HG02885 (cell line): Measurements from ENCODE around the gene DNAJB11.
"Not testable (repeated sequence)": the region's sequence is repeated elsewhere in the genome, so short reads cannot be mapped to it uniquely, and the experiment has no call there.

ENCODE experiments used
- ATAC-seq: cut with Tn5 transposase; IDR thresholded peaks from one replicate; pipeline ENCODE4 v1.9.1; 2021; ENCODE audit warnings: mild to moderate bottlenecking; ENCODE audit not compliant: unreplicated experiment, poor library complexity

The DNAJB11 gene

DNA sequence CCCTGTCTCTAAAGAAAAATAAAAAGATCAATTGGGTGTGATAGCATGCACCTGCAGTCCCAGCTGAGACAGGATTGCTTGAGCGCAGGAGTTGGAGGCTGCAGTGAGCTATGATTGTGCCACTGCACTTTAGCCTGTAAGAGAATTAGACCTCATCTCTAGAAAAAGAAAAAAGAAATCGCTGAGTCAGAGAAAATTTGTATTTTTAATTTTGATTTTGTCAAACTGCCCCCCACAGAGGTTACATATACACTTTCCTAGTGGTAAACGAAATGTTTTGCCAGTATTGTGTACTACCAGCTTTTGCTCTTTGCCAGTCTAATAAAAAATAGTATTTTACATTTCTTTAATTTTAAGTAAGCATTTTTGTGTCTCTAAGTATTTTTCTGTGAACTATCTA is 21.0 kb upstream of the DNAJB11 start:
- no peak for ATAC-seq

DNA sequence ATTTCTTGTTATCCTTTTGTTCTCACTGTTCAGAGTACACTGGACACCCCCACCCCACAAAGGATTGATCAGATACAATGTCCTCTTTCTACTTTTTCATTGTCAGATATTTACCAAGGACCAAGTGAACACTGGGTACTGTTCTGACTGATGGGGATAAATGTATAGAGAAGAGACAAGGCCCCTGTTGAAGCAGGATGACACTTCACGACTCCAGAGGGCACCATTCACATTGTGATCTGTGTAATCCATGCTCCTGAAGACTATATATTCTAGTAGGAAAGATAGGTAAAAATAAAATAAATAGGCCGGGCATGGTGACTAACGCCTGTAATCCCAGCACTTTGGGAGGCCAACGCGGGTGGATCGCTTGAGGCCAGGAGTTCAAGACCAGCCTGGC is 19.1 kb upstream of the DNAJB11 start:
- no peak for ATAC-seq

DNA sequence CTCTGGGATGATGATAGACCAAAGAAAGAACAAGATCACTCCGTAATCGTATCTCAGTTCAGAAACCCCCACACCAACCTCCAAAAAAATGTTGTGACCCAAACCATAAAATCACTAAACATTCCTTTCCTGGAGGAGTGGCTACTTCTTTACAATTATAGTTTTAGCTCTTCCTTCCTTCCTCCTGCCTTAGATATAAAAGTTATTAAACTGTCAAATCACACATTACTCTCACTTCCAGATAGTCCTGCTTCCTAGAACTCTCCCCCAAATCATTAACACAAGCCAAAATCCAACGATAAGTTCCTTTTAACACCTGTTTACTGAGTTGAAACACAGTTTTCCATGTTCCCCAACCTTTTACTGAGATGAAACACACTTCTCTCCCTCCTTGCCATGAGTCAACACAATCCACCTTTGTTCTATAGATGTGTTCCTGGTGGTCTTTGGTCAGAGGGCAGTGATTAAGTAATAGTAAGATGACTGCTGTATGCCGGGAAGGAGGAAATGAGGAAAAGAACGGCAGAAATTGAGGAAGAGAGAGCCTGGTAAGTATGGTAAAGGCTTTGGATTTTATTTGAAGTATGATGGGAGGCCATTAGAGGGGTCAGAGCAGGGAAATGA is 18.0 kb upstream of the DNAJB11 start:
- no peak for ATAC-seq

DNA sequence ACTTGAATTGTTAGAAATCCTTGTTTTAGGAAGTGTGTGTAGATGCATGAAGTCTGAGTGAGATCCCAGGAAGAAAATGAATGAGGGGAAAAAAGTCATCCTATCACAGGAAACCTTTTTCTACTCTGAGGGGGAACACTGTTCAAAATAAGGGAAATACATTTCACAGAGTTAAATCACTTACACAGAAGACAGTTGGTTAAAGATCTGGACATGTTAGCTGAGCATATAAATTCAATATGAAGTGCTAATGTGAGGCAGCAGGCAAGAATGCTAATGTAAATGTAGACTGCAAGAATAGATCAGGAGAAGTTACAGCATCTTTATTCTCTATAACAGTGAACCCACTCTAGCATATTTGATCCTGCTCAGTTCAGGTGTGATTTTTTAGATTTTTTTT is 5.9 kb upstream of the DNAJB11 start:
- ATAC-seq: no peak

DNA sequence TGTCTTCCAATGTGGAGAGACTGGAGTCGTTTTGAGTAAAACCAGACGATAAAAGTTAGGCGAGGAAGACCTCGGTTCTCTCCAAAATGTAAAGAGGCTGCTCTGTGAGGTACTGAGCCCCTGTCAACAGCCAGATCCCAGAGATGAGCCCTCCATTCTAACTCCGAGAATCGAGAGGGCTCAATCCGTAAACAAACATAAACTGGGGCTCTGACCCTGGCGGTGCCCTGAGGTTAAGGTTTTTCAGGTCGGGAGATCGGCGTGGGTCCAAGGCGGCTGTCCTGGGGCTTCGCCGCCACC is 3.8 kb upstream of the DNAJB11 start:
- no peak for ATAC-seq

DNA sequence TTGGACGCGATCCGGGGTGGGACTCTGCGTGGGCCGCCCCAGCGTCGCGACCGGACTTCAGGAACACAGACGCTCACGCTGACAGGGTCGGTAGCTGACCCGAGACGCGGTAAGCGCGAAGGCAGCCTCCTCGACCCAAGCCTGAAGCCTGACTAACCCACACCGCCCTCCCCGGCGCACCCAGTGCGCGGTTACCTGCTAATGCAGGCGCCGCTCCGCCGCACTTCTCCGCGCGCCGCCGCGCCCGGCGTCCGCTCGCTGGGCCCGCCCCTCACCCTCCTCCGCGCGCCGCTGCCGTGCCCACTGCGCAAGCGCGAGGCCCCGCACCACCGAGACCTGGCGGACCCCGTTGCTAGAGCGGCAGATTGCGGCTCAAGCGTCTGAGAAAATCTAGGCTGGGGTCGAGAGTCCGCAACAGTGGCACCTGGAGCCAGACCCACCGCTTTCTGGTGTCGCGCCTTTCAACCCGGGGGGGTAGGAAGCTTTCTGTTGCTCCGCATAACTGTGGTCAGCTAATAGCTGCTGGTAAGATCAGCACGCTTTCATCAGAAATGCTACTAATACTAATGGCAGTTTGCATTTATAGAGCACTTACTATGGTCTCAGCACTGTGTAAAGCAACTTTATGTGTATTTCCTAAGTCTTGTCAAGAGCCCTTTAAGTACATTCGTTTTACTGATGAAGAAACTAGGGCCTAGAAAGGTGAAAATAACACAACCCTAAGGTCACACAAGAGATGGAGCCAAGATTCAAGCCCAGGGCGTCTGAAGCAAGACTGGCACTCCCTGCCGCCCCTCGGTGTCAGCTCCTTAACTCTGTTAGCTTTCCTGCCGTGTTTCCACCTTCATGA is 3.2 kb upstream of the DNAJB11 start, which contains the start of gene TBCCD1:
Gene TBCCD1, minus strand, starts transcription at position 268 of the 850 bp plus-strand sequence. CDS start 3,010 bp downstream, outside the sequence.
- peak; percentile 51 for ATAC-seq

DNA sequence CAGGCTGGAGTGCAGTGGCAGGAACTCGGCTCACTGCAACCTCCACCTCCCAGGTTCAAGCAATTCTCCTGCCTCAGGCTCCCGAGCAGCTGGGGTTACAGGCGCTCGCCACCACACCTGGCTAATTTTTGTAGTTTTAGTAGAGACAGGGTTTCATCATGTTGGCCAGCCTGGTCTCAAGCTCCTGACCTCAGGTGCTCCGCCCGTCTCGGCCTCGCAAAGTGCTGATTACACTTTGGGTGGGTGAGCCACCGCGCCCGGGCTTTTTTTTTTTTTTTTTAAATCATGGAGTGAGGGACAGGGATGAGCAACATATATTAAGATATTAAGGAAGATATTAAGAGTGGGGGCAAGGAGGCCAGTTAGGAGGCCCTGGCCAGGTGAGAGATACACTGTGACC is 1.2 kb upstream of the DNAJB11 start:
- ATAC-seq: not testable (repeated sequence)

DNA sequence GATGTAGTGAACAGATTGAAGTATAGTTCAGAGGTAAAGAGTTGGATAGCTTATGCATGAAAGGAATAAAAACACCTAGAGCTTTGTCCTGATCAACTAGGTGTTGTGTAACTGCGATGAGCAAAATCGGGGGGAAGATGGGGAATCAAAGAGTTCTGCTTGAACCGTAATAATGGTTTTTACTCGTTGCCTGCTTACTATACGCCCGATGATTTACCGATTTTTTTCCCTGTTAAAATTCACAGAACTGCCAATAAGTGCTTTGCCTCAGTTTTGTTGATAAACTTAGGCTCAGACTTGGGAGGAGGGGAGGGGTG is 783 bp upstream of the DNAJB11 start:
- no peak for ATAC-seq

DNA sequence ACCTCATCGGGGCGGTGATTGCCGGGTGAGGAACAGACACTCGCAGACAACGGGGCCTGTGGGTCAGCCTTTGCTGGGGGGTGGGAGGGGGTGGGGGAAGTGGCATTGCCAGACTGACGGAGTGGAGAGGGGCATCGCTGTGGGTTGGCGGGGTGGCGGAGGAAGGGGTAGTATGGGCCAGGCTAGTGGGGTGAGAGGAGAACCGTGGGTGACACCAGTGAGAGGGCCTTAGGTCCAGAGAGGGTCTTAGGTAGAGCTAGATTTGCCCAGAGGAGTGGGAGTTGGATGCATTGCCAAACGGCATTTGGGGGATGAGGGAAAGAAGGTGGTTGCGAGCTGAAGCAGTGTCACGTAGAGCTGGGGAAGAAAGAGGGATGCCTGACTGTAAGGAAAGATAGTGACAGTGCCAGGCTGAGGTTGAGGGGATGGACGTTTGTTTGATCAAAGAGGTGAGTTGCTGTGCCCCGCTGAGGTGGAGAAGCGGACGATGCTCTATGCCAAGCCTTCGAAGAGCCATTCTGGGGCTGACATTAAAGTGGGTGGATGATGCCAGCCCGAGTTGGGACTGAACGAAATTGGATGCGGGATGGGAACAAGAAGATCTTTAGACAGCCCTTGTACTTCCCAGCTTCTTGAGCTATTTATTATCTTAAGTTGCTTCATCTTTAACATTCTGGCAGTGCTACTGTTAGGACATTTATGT is 572 bp downstream of the DNAJB11 start:
- no peak for ATAC-seq

DNA sequence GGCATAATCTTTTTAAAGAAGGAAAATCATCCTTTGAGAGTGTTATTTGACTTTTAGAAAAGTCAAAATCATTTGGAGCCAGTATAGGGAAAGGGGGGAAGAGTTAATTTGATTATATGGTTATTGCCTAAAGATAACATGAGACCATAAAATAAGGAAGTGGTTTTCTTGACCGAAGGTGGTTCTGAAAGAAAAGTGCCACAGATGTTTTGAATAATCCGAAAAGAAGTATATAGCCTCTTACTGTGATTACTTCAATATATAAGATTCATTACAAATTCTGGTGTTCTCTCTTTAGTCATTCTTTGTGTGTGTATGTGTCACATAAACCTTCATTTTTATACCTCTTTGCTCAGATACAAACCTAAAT is 1.1 kb downstream of the DNAJB11 start:
- no peak for ATAC-seq

DNA sequence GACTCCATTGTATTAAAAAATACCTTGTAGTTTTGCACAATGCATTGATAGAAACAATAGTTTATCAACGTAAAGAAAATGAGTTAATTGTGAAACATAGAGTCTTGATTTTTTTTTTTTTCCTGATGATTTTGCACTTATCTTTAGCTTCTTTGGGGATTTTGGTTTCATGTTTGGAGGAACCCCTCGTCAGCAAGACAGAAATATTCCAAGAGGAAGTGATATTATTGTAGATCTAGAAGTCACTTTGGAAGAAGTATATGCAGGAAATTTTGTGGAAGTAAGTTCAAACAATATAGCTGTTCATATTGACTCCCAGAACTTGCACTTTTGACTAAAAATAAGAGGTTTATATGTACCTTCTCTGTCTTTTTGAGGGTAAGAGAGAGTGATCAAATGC is 7.0 kb downstream of the DNAJB11 start:
- ATAC-seq: no peak

DNA sequence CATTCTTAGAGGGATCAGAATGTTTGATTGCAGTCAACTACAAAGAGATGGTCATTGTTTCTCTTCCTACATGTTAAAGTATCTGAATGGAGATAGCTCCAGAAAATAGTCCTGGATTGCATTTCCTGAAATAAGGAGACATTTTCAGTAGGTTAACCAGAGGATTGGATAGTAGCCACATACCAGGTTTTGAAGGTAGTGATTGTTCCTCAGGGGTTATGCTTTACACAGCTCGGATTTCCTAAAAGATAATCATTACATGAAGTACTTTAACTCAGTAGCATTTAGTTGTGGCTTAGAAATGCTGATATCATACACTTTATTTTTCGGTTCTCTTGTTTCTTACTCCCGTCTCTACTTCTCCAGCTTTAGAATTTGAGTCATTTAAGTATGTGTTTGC is 10.3 kb downstream of the DNAJB11 start:
- no peak for ATAC-seq

DNA sequence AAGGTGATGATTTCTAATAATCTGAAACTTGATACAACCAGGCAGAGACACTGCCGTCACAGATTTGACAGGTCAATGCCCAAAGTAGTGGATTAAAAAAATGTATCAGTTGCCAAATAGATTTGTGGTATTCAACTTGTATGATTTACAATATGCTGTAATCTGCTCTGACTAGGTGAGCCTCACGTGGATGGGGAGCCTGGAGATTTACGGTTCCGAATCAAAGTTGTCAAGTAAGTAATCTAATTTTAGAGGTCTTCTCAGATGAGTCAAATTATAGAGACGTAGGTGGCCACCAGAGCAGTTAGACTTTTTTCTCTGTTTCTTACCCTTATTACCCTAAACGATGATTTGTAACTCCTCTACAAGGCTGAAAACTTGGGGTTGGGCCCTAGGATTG is 12.0 kb downstream of the DNAJB11 start:
- ATAC-seq: no peak

DNA sequence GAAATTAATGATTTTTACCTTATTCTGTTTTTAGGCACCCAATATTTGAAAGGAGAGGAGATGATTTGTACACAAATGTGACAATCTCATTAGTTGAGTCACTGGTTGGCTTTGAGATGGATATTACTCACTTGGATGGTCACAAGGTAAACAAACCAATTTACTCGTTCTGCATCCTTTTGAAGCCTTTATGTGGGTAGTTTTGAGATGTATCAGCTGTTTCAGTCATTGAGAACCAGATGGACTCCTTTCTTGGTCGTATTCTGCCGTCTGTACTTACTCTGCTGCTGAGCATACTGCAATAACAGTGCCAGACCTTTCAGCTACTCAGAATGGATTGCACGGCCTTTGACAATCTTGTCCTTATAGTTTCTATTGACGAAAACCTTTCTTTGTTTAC is 13.3 kb downstream of the DNAJB11 start:
- ATAC-seq: no peak

DNA sequence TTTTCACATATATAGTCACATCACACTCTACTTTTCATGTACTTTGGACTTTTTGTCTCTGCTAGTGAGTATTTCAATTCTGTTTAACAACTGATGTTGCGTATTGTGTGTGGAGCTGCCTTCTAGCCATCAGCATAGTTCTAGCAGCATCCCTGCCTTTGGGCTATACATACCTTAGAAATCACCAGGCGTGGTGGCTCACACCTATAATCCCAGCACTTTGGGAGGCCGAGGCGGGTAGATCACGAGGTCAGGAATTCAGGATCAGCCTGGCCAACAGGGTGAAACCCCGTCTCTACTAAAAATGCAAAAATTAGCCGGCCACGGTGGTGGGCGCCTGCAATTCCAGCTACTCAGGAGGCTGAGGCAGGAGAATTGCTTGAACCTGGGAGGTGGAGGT is 15.7 kb downstream of the DNAJB11 start:
- ATAC-seq: not testable (repeated sequence)

DNA sequence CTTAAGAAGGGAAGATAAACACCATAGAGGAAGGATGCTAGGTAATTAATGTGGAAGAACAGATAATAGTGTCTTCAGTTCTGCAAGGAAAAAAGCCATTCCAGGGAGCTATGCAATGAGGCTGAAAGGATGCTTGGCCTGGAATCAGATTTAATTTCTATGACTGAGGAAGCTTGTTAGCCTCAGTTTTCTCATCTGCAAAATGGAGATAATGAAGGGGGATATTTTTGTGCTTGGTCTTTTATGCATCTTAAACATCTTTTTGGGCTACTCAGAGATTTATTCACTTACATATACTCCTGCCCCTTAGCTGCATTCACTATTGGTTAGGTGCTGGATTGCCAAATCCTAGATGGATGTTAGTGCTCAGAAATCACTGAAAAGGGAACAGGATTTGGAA is 16.7 kb downstream of the DNAJB11 start:
- ATAC-seq: no peak

DNA sequence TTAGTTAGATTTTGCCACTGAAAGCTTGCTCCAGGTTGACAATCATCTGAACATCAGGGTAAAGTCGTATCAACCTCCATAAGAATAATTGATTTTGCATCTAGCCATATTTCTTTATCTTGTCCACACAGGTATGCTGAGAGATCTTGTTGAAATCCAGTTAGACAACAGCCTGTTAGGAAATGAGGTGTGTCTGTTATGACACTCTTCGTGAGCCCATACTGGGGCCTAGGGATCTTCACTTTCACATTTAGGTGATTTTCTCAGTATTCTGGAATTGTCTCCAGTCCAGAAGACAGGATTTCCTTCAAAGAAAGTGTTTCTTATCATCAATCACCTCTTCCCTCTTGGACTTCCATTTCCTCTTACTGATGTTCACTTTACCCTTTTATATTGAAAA is 18.1 kb downstream of the DNAJB11 start:
- ATAC-seq: no peak

DNA sequence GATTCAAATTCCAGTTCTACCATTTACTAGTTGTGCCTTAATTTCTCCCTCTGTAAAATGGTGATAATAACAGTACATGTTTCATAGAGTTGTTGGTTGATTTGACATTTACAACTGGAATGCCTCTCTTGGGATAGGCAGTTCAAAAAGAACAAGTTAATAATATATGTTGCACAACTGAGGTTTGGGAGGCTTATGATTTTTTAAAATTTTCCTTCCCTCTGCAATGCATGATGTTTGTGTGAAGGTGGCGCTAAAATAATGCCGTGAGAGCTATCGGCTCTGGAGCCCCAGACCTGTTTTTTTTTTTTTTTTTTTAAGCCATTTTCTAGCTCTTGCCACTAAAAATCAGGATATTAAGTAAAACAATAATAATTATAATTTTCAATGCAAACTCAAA is 18.6 kb downstream of the DNAJB11 start:
- no peak for ATAC-seq

DNA sequence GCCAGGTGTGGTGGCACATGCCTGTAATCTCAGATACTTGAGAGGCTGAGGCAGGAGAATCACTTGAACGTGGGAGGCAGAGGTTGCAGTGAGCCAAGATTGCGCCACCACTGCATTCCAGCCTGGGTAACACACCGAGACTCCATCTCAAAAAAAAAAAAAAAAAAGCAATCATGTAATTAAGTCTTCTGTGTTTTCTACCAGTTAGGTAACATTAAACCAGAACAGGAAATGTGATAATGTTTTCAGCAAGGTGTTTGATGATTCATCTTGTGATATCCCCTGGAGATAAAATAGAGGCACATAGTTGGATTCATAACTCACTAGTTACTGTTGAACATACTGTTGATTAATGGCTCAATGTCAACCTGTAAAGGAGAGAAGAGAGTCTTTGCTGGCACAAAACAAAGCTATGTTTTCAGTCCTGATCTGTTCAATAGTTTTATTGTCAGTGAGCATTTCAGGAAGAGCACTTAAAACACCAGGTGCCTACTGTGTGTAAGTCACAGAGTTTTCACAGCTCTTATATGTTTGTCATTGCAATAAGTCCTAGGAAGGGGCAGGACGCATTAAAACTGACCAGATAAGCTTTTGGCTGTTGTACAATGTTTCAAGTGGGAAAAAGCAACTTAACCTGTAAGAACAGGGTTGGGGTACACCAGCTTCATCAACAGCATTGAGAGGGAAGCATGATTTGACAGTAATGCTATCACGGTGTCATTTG is 19.5 kb downstream of the DNAJB11 start:
- no peak for ATAC-seq

DNA sequence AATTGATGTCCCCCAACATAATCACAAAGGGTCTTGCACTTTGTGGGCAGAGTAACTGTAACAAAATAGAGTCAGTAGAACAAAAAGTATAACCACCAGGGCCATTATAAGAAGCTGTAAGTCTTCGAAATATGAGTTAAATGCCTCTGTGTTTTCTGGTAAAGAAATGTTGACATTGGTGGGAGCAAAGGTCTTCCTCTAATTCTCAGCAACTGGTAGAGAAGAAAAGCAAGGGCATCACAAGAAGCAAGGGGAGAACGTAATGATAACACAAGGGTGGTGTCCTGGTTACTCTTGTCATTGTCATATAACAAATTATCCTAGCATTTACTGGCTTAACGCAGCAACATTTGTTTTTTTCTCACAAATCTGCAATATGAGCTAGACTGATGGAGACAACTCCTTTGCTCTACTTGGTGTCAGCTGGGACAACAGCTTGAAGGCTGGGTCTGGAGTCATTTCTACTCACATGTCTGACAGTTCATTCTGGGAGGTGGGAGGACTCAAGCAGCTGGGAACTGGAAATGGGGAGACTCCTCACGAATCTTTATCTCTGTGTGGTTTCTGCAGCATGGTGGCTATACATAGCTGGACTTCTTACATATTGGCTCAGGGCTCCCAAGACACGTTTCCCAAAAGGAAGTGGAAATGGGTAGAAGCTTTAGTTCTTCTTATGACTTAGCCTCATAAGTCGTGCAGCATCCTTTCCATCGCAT is 20.2 kb downstream of the DNAJB11 start:
- no peak for ATAC-seq
